Activated CD4-positive, alpha-beta T cell treated with anti-CD3 and anti-CD28 coated beads, Interleukin-2, Interleukin-6, amounts not matched to agents 100 ng/mL and 50 ng/mL, durations not matched to agents 16 hours and 8 hours (primary cell): Measurements from ENCODE around the gene S100A8.
"Not testable (repeated sequence)": the region's sequence is repeated elsewhere in the genome, so short reads cannot be mapped to it uniquely, and the experiment has no call there.

Experiments
- DNase-seq: peaks from one replicate; pipeline ENCODE4 v3.0.0-alpha.2; 2020

The S100A8 gene

GRCh38 chr1:153390938-153391710 lies at the start of gene S100A8:
Gene S100A8, minus strand, starts transcription at chr1:153391073. Its CDS starts 538 bp downstream, at chr1:153390535.
- no peak for DNase-seq

GRCh38 chr1:153439273-153439672 lies 48.4 kb upstream of the S100A8 start:
- DNase-seq = no peak

- DNase-seq = no peak
Observed at GRCh38 chr1:153438599-153438998, 47.7 kb upstream of the S100A8 start.

- no peak for DNase-seq
Observed at GRCh38 chr1:153437236-153437635, 46.4 kb upstream of the S100A8 start.

- no peak for DNase-seq
Observed at GRCh38 chr1:153434746-153435455, 44.0 kb upstream of the S100A8 start.

GRCh38 chr1:153432874-153433681 lies 42.2 kb upstream of the S100A8 start:
- DNase-seq = no peak

GRCh38 chr1:153431928-153432327 lies 41.1 kb upstream of the S100A8 start:
- no peak for DNase-seq

GRCh38 chr1:153431427-153431826 lies 40.6 kb upstream of the S100A8 start:
- no peak for DNase-seq

- DNase-seq = no peak
Observed at GRCh38 chr1:153431002-153431401, 40.1 kb upstream of the S100A8 start.

GRCh38 chr1:153430561-153430960 lies 39.7 kb upstream of the S100A8 start:
- DNase-seq = no peak

- no peak for DNase-seq
Observed at GRCh38 chr1:153430166-153430553, 39.3 kb upstream of the S100A8 start.

- no peak for DNase-seq
Observed at GRCh38 chr1:153429266-153430165, 38.6 kb upstream of the S100A8 start.

GRCh38 chr1:153428791-153429190 lies 37.9 kb upstream of the S100A8 start:
- no peak for DNase-seq

GRCh38 chr1:153428073-153428638 lies 37.3 kb upstream of the S100A8 start:
- DNase-seq = no peak

GRCh38 chr1:153426809-153427208 lies 35.9 kb upstream of the S100A8 start:
- DNase-seq = no peak

GRCh38 chr1:153422450-153423068 lies 31.7 kb upstream of the S100A8 start:
- DNase-seq = peak; percentile 54

- DNase-seq = no peak
Observed at GRCh38 chr1:153420306-153420705, 29.4 kb upstream of the S100A8 start.

- DNase-seq = not testable (repeated sequence)
Observed at GRCh38 chr1:153419436-153419793, 28.5 kb upstream of the S100A8 start.

- DNase-seq = not testable (repeated sequence)
Observed at GRCh38 chr1:153418758-153419435, 28.0 kb upstream of the S100A8 start.

GRCh38 chr1:153417136-153417888 lies 26.4 kb upstream of the S100A8 start:
- no peak for DNase-seq
